Kidney (tissue), 14 donors: ENCODE data around the gene CHST3. TPM values are rescaled to one million over a fixed set of nuclear protein-coding genes. Genes with fewer than 3 reads are reported as not detected.
"Not testable (repeated sequence)": the region's sequence is repeated elsewhere in the genome, so short reads cannot be mapped to it uniquely, and the experiment has no call there.

Source experiments
- DNase-seq, 5 donors: peaks; one replicate each; pipeline ENCODE4 v3.0.0-alpha.2; 2013 to 2020
- FAIRE-seq: peaks from 2 replicates; lab custom pipeline; 2012; peaks lifted over from hg19 to GRCh38; lab: Jason Lieb, UNC
- H3K27ac ChIP-seq, 2 donors: one replicate each; pipeline ENCODE4 v1.7.0; 2013; ENCODE audit warnings: low read depth in 2 of 2, low read length in 2 of 2, inconsistent platforms in 1 of 2
- H3K27me3 ChIP-seq: one replicate; pipeline ENCODE4 v1.7.1; 2013; ENCODE audit warnings: low read length, inconsistent platforms; ENCODE audit not compliant: control insufficient read depth, insufficient read depth
- H3K36me3 ChIP-seq, 3 donors: one replicate each; pipeline versions ENCODE4 v1.7.0 to v1.7.1; 2013; ENCODE audit warnings: low read length in 3 of 3, control low read depth in 1 of 3, inconsistent platforms in 1 of 3; ENCODE audit not compliant: insufficient read depth in 3 of 3, control insufficient read depth in 2 of 3
- H3K4me1 ChIP-seq, 3 donors: one replicate each; pipeline versions ENCODE4 v1.7.0 to v1.7.1; 2013; ENCODE audit warnings: low read length in 3 of 3, inconsistent platforms in 1 of 3, low read depth in 1 of 3; ENCODE audit not compliant: control insufficient read depth in 2 of 3, insufficient read depth in 2 of 3
- H3K4me3 ChIP-seq, 3 donors: one replicate each; pipeline versions ENCODE4 v1.7.0 to v1.8.1; 2013; ENCODE audit warnings: low read length in 3 of 3, control low read depth in 1 of 3, inconsistent platforms in 1 of 3
- H3K9ac ChIP-seq, 3 donors: one replicate each; pipeline versions ENCODE4 v1.7.0 to v1.7.1; 2013; ENCODE audit warnings: low read length in 3 of 3, control low read depth in 1 of 3, inconsistent platforms in 1 of 3
- H3K9me3 ChIP-seq, 3 donors: one replicate each; pipeline versions ENCODE4 v1.7.0 to v1.7.1; 2013; ENCODE audit warnings: low read length in 3 of 3, control low read depth in 1 of 3, inconsistent platforms in 1 of 3; ENCODE audit not compliant: control insufficient read depth in 2 of 3, insufficient read depth in 1 of 3
- intact Hi-C: fragments of 100-400 bp; cut with DNase I; formaldehyde crosslinking; loops from one replicate; pipeline ENCODE4 v1.11.1; 2022
- polyA plus RNA-seq: library from polyadenylated mRNA; stranded (reverse); fragments of 350-450 nt; fragmentation: Illumina TruSeq; extraction: RNeasy Lipid Tissue Mini Kit (QIAGEN cat#74804); gene quantifications from one replicate; pipeline ENCODE4 v1.2.3, GENCODE V29; 2014; ENCODE audit warnings: low read depth, low replicate concordance; ENCODE audit not compliant: insufficient read depth
- total RNA-seq: library from RNA; stranded (reverse); fragmentation: NEBNext Ultra II Directional; extraction: Animal tissue kit (Norgen Biotek cat#: 25700); gene quantifications from one replicate; pipeline ENCODE4 v1.2.1, GENCODE V29; 2021
- TF ChIP-seq, protein P1 (sequence below): IDR thresholded peaks from 3 replicates; pipeline ENCODE4 v1.5.1; 2012; ENCODE audit warnings: mild to moderate bottlenecking, moderate library complexity, borderline replicate concordance; ENCODE audit not compliant: insufficient read depth; ENCODE audit errors: extremely low read depth
- donor health status: control.
- donor health status: control.
- donor health status: control.
- donor health status: control.
- donor health status: control.
- donor health status: DM: yes; HTN: yes; CAD: no.
- donor health status: Normal renal cell carcinoma (clear cell type).

The CHST3 gene
- total and polyA plus RNA-seq, 2 donors from 2014 or later = 9.1 to 31.5 TPM

DNA sequence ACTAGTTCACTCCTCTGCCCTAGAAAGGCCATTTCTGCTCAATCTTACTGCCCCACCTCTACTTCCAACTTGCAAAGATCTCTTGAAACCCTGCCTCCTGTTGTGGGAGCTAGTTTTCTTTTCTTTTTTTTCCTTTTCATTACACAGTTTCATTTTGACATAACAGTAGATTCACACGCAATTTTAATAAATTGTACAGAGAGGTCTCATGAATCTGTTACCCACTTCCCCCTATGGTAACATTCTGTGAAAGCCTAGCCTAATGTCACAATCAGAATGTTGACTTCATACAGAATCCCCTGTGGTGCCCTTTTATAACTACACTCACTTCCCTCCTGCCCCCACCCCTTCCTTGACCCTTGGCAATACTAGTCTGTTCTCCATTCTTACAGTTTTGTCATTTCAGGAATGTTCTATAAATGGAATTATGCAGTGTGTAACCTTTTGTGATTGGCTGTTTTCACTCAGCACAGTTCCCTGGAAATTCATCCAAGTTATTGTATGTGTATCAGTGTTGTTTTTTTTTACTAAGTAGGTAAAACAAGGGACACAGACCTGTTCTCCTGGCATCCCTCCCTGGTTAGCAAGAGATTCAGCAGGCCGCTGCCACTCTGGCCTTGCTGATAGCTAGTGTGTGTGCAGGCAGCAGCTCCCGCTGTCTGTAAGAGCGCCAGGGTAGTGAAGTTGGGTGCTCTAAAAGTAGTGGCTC lies 21.5 kb downstream of the CHST3 start:
- FAIRE-seq (no peak), DNase-seq (peak in 2 of 5 donors; percentile 40 to 67)
- H3K36me3 ChIP-seq = no peaks in the 10 kb centered on the region
- intact Hi-C loops = no loop called here
- peaks cover under 1 to 20% (median 19%) of the 10 kb centered on the region in 3 donors for H3K4me1 ChIP-seq
- H3K27me3 ChIP-seq = no peaks in the 10 kb centered on the region
- TF ChIP-seq, protein P1, sequence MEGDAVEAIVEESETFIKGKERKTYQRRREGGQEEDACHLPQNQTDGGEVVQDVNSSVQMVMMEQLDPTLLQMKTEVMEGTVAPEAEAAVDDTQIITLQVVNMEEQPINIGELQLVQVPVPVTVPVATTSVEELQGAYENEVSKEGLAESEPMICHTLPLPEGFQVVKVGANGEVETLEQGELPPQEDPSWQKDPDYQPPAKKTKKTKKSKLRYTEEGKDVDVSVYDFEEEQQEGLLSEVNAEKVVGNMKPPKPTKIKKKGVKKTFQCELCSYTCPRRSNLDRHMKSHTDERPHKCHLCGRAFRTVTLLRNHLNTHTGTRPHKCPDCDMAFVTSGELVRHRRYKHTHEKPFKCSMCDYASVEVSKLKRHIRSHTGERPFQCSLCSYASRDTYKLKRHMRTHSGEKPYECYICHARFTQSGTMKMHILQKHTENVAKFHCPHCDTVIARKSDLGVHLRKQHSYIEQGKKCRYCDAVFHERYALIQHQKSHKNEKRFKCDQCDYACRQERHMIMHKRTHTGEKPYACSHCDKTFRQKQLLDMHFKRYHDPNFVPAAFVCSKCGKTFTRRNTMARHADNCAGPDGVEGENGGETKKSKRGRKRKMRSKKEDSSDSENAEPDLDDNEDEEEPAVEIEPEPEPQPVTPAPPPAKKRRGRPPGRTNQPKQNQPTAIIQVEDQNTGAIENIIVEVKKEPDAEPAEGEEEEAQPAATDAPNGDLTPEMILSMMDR = no peak
- peak overlapping the region in 1 of 3 donors; percentile 15 for H3K4me3 ChIP-seq
- peak overlapping the region; percentile 36 to 77 for H3K27ac ChIP-seq
- no peaks in the 10 kb centered on the region for H3K9me3 ChIP-seq
- peak overlapping the region in 1 of 3 donors; percentile 41 for H3K9ac ChIP-seq

DNA sequence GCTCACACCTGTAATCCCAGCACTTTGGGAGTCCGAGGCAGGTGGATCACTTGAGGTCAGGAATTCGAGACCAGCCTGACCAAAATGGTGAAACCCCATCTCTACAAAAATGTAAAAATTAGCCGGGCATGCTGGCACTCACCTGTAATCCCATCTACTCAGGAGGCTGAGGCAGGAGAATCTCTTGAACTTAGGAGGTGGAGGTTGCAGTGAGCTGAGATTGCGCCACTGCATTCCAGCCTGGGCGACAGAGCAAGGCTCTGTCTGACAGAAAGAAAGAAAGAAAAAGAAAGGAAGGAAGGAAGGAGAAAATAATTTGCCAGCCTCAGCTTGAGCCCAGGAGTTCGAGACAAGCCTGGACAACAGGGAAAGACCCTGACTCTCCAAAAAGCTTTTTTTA lies 24.7 kb downstream of the CHST3 start:
- peaks cover 0 to 20% (median 15%) of the 10 kb centered on the region in 3 donors for H3K4me1 ChIP-seq
- H3K27me3 ChIP-seq, H3K36me3 ChIP-seq, FAIRE-seq, H3K9ac ChIP-seq, DNase-seq, intact Hi-C loops, H3K9me3 ChIP-seq, H3K27ac ChIP-seq, H3K4me3 ChIP-seq: not testable (repeated sequence)

DNA sequence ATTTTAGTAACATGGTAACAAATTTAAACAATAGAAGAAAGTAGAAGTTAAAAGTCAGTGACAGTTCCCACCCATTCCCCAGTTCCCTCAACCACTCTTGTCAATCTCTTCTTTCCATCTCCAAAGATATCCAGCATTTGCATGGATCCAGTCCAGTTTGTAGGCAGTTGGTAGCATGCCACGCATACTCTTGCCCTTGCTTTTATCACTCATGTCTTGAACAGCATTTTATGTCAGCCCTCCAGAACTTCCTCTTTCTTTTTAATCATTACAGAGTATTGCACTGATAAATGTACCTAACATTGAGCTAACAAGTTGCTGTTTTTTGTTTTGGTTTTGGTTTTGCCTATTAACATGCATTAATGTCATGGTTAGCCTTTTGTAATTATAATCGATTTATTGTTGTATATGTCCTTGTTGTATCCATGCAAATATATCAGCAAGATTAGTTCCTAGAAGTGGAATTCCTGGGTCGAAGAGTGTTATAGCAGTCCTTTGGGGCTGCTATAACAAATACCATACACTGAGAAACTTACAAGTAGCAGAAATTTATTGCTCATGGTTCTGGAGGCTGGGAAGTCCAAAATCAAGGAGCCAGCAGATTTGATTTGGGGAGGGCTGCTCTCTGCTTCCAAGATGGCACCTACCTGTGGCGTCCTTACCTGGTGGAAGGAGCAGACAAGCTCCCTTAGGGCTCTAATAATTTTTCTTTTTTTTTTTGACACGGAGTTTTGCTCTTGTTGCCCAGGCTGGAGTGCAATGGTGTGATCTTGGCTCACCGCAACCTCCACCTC lies 25.7 kb downstream of the CHST3 start:
- FAIRE-seq (no peak), DNase-seq (no peak)
- Histone ChIP-seq H3K36me3 (no peaks in the 10 kb centered on the region), H3K9me3 (no peaks in the 10 kb centered on the region), H3K4me1 (peaks cover 0 to 14% (median 14%) of the 10 kb centered on the region in 3 donors), H3K9ac (no peak overlapping the region), H3K27me3 (no peaks in the 10 kb centered on the region), H3K4me3 (no peak overlapping the region), H3K27ac (no peak overlapping the region)
- TF ChIP-seq, protein P1 = no peak
- intact Hi-C loops = no loop called here

DNA sequence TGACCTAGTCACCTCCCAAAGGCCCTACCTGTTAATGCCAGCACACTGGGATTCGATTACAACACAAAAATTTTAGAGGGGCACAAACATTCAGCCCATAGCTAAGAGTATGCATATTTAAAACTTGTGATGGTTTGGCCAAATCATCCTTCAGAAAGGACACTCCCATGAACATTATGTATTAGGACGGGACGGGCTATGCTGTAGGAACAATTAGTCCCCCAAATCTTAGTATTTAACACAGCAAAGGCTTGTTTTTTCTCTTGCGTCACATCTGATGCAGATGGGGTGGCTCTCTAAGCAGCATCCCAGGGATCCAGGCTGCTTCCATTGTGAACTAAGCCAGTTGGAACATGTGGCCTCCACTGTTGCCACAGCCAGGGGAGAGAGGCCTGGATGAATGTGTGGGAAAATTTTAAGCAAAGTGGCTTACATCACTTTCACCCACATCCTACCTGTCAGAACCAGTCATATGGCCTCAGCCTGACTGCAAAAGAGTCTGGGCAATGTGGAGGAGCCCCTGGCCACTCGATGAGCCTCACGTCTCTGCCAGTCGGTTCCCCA lies 26.6 kb downstream of the CHST3 start:
- Histone ChIP-seq H3K27ac (no peak overlapping the region), H3K4me3 (no peak overlapping the region), H3K9ac (no peak overlapping the region), H3K27me3 (no peaks in the 10 kb centered on the region), H3K36me3 (no peaks in the 10 kb centered on the region), H3K4me1 (peaks cover 0 to 10% (median 5%) of the 10 kb centered on the region in 3 donors), H3K9me3 (no peaks in the 10 kb centered on the region)
- intact Hi-C loops = no loop called here
- DNase-seq = no peak
- FAIRE-seq = no peak
- TF ChIP-seq, protein P1 = no peak
